Effector memory CD4-positive, alpha-beta T cell (primary cell): ENCODE measurements around the gene MB21D2.

Experiments
- DNase-seq, 3 donors: peaks; one replicate each; pipeline ENCODE4 v3.0.0-alpha.2; 2020
- H3K27ac ChIP-seq: 2 replicates; pipeline ENCODE4 v1.7.0; 2013; ENCODE audit warnings: mild to moderate bottlenecking, low read length, moderate library complexity; ENCODE audit not compliant: insufficient read depth, poor library complexity, severe bottlenecking
- H3K27me3 ChIP-seq: replicated peaks from 2 replicates; pipeline ENCODE4 v1.7.0; 2013; ENCODE audit warnings: mild to moderate bottlenecking, low read length; ENCODE audit not compliant: insufficient read depth, control insufficient read depth, poor library complexity, severe bottlenecking
- H3K36me3 ChIP-seq: 2 replicates; pipeline ENCODE4 v1.7.0; 2013; ENCODE audit warnings: mild to moderate bottlenecking, low read length, moderate library complexity; ENCODE audit not compliant: control insufficient read depth, insufficient read depth
- H3K4me1 ChIP-seq: 2 replicates; pipeline ENCODE4 v1.7.0; 2013; ENCODE audit warnings: low read length, mild to moderate bottlenecking; ENCODE audit not compliant: control insufficient read depth, insufficient read depth, poor library complexity, severe bottlenecking
- H3K4me3 ChIP-seq: 2 replicates; pipeline ENCODE4 v1.7.0; 2013; ENCODE audit warnings: low read length, low read depth, mild to moderate bottlenecking; ENCODE audit not compliant: insufficient read depth, poor library complexity, severe bottlenecking
- H3K9me3 ChIP-seq: 2 replicates; pipeline ENCODE4 v1.7.0; 2013; ENCODE audit warnings: mild to moderate bottlenecking, low read length, moderate library complexity; ENCODE audit not compliant: control insufficient read depth

The MB21D2 gene

DNA sequence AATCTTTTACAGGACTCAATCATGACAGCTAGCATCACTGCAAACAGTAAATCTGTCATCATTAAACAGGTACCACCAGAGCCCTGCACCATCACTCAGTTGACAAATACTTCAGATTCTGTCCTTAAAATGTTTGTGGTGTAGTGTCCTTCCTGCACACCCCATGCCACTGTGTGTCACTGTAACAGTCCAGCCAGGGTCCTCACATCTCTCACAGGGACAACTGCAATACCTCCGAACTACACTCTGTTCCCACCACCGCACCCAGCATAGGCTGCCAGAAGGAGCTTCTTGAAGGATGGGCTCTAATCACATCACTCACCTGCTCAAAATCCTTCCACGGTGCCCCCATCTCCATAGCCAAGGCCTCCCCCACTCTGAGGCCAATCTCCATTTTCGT lies 100.2 kb downstream of the MB21D2 start:
- Histone ChIP-seq H3K27me3 (no peaks in the 10 kb centered on the region), H3K4me3 (no peak overlapping the region), H3K36me3 (no peaks in the 10 kb centered on the region), H3K4me1 (peaks cover 5% of the 10 kb centered on the region), H3K27ac (no peak overlapping the region), H3K9me3 (no peaks in the 10 kb centered on the region)
- DNase-seq = no peak

GRCh38 chr3:192817053-192817452 lies 100.6 kb downstream of the MB21D2 start:
- DNase-seq = no peak
- Histone ChIP-seq H3K4me1 (peaks cover 5% of the 10 kb centered on the region), H3K27me3 (no peaks in the 10 kb centered on the region), H3K36me3 (no peaks in the 10 kb centered on the region), H3K27ac (no peak overlapping the region), H3K9me3 (no peaks in the 10 kb centered on the region), H3K4me3 (no peak overlapping the region)

- Histone ChIP-seq H3K9me3 (no peaks in the 10 kb centered on the region), H3K36me3 (no peaks in the 10 kb centered on the region), H3K27ac (no peak overlapping the region), H3K4me3 (no peak overlapping the region), H3K27me3 (no peaks in the 10 kb centered on the region), H3K4me1 (peaks cover 5% of the 10 kb centered on the region)
- DNase-seq = no peak
These were observed 101.3 kb downstream of the MB21D2 start for GRCh38 chr3:192816351-192816750.

DNA sequence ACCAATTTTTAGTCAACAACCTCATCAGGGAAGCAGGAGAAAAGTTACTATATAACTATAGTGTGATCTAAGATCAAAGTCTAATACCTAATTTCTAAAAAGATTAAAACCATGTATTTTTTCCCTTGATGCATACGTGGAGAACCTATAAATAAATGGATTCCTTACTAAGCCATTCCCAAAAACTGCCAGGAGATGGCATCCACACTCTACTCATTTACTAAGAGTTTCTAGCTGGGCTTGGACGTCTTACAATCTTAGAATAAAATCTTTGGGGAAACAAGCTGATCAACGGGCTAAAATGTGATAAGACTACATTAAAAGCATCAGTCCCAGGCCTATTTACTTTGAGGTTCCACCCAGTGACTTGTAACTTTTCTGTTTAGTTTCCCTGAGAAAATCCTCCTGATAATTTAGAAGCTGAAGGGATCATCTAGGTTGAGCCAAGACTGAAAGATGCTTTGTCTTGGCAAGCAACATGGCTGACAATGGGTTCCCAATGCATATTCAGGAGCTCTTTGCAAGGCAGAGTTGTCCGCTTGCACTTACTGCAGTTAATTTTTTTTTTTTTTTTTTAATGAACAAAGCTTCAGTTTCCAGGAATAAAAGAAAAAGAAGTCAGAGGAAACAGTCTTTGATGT lies 104.8 kb downstream of the MB21D2 start:
- no peaks in the 10 kb centered on the region for H3K27me3 ChIP-seq
- H3K4me1 ChIP-seq = no peaks in the 10 kb centered on the region
- H3K36me3 ChIP-seq = no peaks in the 10 kb centered on the region
- H3K4me3 ChIP-seq = no peak overlapping the region
- H3K27ac ChIP-seq = no peak overlapping the region
- no peaks in the 10 kb centered on the region for H3K9me3 ChIP-seq
- DNase-seq = no peak

GRCh38 chr3:192805711-192806110 lies 111.9 kb downstream of the MB21D2 start:
- no peaks in the 10 kb centered on the region for H3K4me1 ChIP-seq
- H3K9me3 ChIP-seq = no peaks in the 10 kb centered on the region
- no peak overlapping the region for H3K27ac ChIP-seq
- no peaks in the 10 kb centered on the region for H3K27me3 ChIP-seq
- no peak overlapping the region for H3K4me3 ChIP-seq
- H3K36me3 ChIP-seq = no peaks in the 10 kb centered on the region
- DNase-seq = no peak

GRCh38 chr3:192804502-192804901 lies 113.2 kb downstream of the MB21D2 start:
- Histone ChIP-seq H3K4me1 (no peaks in the 10 kb centered on the region), H3K27me3 (no peaks in the 10 kb centered on the region), H3K27ac (no peak overlapping the region), H3K4me3 (no peak overlapping the region), H3K9me3 (no peaks in the 10 kb centered on the region), H3K36me3 (no peaks in the 10 kb centered on the region)
- DNase-seq = no peak

GRCh38 chr3:192802957-192803899 lies 114.4 kb downstream of the MB21D2 start:
- no peak for DNase-seq
- no peaks in the 10 kb centered on the region for H3K27me3 ChIP-seq
- no peaks in the 10 kb centered on the region for H3K36me3 ChIP-seq
- H3K4me1 ChIP-seq = no peaks in the 10 kb centered on the region
- H3K9me3 ChIP-seq = no peaks in the 10 kb centered on the region
- no peak overlapping the region for H3K4me3 ChIP-seq
- no peak overlapping the region for H3K27ac ChIP-seq

- Histone ChIP-seq H3K36me3 (no peaks in the 10 kb centered on the region), H3K27ac (no peak overlapping the region), H3K27me3 (no peaks in the 10 kb centered on the region), H3K9me3 (no peaks in the 10 kb centered on the region), H3K4me1 (no peaks in the 10 kb centered on the region), H3K4me3 (no peak overlapping the region)
- DNase-seq = no peak
These were observed 115.7 kb downstream of the MB21D2 start for GRCh38 chr3:192801985-192802384.

- no peaks in the 10 kb centered on the region for H3K4me1 ChIP-seq
- H3K9me3 ChIP-seq = no peaks in the 10 kb centered on the region
- H3K36me3 ChIP-seq = no peaks in the 10 kb centered on the region
These were observed 117.9 kb downstream of the MB21D2 start for GRCh38 chr3:192799721-192800120.

DNA sequence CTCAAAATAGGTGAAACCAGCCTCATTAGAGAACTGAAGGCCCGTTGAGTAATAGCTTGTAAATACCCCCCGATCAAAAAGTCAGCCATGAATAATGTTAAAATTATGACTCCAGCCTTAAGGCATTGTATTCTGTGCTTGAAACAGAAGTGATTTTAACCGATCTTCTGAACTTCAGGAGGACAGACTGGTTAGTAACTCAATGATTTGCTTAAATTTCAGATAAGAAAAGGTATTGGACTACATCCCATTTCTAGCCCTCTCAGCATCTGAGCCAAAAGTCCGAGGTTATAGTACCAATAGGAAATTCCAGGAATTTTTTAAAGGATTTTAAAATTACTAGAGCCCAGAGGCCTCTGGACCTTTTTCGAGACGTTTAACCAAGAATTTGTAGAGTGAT lies 122.6 kb downstream of the MB21D2 start:
- Histone ChIP-seq H3K27me3 (no peaks in the 10 kb centered on the region), H3K27ac (no peak overlapping the region), H3K9me3 (no peaks in the 10 kb centered on the region), H3K36me3 (no peaks in the 10 kb centered on the region), H3K4me3 (no peak overlapping the region), H3K4me1 (no peaks in the 10 kb centered on the region)
- no peak for DNase-seq

More at GRCh38 chr3:192799721-192800120, 117.9 kb downstream of the MB21D2 start:
- Histone ChIP-seq H3K27ac (no peak overlapping the region), H3K27me3 (no peaks in the 10 kb centered on the region), H3K4me3 (no peak overlapping the region)
- no peak for DNase-seq
